Activated CD4-positive, alpha-beta T cell treated with anti-CD3 and anti-CD28 coated beads for 48 hours (primary cell): ENCODE results near the gene ZNHIT2.
"Not testable (repeated sequence)": the region's sequence is repeated elsewhere in the genome, so short reads cannot be mapped to it uniquely, and the experiment has no call there.

Source experiments
- DNase-seq: peaks from one replicate; pipeline ENCODE4 v3.0.0-alpha.2; 2020

The ZNHIT2 gene

DNA sequence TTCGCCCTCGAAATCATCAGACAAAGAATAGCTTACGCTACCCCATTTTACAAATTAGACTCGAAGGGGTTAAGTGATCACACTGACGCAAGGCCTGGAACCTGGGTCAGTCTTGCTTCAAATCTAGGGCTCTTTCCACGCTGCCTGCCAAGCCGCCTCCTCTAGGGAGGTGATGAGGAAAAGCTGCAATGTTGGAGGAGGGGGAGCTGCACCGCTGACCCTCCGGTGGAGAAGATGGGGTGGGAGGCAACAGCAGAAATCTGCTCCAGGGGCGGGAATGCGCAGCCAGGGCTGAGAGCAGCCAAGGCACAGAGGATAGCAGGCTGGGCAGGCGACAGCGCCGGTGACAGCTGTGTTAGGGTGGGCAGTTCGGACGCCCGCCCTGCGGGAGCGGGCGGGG is 16.2 kb upstream of the ZNHIT2 start:
- DNase-seq: no peak

DNA sequence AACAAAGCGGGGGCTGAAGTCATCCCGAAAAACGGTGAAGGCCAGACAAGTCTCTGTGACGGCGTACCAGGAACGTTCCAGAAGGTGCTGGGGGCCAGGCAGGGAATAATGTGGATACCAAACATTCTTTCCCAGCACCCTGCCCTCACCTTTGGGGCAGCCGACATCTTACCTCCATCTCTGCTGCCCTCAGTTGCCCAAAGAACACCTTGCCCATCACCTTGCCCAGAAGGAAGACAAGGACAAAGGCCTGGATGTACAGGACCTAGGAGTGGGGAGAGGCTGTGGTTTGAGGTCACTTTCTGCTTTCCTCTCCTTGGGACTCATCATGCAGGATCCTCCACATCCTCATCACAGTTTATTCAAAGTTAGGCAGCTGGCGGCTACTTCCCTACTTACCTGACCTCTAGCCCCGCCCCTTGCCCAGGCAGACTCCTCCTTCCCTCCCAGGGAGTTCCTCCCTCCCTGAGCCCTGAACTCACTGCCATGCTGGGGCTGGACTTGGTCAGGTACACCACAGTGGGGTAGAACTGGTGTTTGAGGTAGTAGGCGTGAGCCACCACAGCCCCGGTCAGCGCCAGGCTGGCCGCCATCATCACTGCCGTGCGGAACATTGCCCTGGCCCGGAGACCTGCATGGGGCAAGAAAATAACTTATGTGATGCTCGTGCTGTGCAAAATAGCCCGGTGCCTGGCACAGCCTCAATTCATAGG is 15.6 kb upstream of the ZNHIT2 start:
- peak; percentile 85 for DNase-seq

DNA sequence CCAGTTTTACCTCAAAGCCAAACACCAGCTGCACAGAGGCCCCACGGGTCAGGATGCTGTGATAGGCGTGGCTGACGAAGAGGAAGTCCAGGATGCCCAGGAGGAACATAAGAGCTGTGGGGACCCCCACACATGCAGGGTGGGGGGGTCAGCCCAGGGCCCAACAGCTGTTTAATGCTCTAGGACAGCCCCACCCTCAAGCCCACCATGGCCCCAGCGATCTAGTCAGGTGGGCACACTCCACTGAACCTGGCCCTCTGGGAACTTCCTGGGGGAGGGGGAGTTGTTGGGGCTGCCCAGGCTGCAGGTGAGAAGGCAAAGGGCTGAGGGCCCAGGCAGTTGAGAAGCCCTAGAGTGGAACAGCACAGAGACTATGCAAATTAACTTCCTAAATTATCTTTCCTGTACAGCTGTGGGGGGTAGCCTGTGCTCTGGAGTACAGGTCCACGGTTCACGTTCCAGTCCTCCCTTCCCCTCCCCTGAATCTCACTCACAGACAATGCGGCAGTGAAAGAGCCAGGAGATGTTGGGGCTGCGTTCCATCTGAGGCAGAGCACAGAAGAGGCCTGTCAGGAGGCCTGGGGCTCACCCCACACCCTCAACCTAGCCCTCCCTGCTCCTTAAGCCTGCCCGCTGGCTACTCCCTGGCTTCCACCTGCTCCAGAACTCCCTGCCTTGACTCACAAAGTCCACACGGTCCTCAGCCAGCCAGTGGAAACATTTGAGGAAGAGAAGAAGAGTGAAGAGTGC is 14.9 kb upstream of the ZNHIT2 start:
- DNase-seq: no peak

DNA sequence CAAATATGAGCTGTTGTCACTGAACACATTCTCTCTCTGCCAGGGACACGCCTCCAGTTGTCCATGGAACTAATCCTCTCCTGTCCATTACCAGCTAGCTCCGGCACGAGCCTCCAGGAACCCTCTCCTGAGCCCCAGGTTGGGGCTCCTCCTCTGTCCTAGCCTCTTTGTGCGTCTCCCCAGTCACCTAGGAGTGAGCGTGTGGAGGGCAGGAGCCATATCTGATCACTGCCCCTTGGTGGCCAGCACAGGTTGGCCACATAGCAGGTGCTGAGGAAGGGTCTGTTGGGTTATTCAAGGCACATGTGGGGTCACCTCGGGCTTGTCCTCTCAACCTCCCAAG is 14.4 kb upstream of the ZNHIT2 start:
- DNase-seq: no peak

DNA sequence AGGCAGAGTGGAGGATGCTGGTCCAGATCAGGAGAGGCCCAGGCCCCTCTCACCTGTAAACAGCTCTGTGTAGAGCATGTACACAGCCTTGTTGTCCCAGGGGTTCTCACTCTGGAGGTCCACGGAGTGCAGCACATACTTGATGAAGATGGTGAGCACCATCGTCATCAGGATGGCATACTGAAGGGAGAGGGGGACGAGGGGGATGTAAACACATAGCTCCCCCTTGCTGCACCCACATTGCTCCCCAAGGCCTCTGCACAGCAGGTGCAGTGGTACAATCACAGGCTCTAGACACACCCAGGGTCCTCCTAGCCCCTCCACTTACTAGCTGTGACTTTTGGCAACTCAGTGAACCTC is 13.9 kb upstream of the ZNHIT2 start:
- DNase-seq: no peak

DNA sequence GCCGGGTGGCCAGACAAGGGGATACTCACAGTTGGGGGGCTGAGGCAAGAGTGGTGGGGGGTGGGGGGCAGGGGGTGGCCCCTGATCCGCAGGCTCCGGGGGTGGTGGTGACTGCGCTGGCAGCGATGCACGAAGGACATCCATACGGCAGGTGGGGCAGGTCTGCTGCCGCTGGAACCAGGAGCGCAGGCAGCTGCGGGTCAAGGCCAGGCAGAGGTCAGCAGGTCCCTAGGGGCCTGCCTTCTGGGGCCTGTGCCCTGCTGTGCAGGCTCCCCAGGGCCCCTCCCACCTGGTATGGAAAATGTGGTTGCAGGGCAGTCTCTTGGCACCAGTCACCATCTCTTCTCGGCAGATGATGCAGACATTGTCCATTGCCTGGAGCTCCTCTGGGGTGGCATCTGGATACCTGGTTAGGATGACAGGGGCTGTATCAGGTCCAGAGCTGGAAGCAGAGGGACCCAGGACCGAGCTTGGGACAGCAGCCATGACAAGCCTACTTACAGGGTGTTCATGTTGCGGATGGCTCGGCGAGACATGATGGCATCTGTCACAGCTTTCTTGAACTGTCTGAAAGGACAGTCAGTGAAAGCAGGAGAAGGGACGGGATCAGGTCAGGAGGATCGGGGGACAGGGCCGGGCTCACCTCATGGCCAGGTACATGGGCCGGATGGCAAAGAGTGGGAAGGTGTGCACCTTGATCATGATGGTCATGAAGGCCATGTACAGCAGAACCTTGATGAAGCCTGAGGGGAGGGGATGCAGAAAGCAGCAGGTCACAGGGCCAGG is 13.3 kb upstream of the ZNHIT2 start:
- DNase-seq: no peak

DNA sequence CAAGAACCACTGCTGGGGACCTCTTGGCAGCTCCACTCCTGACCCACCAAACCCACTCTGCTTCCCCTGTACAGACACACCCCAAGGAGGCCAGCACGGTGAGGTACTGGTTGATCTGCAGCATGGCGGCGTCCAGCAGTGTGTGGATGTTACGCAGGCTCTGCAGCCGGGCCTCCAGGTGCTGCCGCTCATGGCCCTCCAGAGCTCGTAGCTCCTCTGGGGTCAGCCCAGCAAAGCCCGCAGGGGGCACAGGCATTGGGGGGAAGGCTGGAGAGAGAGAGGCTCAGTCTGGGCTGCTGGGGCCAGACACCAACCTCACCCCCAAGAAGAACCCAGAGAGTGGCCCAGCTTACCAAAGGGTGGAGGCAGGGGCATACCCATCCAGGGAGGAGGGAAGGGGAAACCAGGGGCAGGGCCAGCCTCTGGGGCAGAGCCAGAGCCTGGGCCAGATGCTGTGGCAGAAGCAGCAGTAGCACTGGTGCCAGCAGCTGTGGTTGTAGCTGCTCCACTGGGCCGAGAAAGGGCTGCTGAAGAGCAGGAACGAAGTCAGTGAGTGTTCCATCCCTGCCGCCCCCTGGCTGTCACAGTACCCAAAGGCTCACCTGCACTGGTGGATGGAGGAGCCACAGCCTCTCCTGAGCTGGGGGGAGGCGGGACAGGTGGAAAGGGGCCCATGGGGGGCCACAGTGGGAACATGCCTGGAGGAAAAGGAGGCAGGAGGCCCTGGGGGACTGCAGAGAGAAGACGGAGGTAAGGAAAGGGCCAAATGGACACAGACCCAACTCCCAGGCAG is 12.3 kb upstream of the ZNHIT2 start:
- DNase-seq: no peak

DNA sequence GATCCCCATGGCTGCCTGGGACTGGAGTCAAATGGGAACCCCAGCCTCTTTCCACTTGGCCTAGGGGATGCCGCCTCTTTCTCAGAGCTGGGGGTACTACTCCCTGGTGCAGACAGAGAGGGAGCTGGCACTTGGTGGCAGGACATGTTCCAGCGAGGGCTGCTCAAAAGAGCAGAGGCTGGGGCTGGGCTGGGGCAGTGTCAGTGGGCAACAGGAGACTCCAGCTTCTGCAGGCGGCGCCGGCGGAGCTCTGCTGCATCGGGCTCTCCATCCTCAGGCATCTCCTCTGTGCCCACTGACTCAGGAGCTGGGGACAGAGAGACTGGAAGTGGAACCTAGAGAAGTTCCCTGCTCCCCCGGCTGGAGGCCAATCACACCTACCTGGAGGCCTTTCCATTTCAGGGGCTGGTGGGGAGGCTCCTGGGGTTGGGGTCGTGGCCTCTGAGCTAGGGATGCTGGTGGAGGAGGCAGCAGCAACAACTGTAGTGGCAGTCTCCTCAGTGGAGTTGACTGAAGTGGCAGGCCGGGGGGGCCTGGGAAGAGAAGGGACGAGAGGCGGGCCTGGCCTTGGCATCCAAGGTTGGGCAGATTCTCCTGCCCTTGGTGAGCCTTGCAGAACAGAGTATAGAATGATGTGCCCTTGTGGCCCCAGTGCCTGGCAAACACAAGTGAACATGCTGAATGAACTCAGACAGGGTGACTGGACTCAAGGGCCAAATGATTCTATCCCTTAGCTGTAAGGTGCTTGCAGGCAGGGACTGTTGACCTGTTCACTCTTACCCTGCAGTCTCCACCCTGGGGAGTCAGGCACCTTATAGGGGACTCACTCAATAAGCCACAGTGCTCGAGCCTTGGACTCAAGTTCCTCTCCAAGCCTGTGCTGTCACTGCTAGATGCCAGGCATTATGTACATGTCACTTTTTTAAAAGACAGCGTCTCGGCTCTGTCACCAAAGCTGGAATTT is 11.0 kb upstream of the ZNHIT2 start:
- DNase-seq: no peak

DNA sequence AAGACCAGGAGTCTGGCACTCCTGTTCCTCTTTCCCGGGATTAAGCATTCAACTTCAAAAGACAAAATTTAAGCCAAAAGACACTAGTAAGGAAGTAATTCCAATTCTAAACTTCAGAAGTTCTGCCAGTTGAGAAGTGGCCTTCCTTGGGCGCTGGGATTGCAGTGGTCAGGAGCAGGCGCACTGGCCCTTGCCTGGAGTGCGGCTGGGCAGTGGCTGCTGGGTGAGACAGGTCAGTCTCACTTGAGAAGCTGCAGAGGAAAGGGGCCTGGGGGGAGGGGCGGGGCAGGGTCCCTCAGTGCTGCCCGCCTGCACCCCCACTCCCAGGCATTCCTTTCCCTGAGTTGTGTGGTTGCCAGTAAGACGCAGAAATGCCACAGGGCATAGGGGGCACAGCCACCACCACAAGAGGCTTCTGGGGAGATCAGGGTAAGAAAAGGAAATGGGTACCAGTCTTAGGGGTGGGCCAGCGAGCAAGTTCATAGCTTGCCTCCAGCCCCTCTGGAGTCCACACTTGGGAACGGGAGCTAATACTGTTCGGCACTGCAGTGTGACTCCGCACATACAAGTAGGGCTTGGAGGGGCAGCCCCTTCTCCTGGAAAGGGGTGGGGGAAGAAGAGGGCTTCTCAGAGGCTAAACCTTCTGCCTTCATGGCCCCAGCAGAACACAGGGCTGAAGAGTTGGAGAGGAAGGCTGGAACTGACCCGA is 10.1 kb upstream of the ZNHIT2 start:
- no peak for DNase-seq

DNA sequence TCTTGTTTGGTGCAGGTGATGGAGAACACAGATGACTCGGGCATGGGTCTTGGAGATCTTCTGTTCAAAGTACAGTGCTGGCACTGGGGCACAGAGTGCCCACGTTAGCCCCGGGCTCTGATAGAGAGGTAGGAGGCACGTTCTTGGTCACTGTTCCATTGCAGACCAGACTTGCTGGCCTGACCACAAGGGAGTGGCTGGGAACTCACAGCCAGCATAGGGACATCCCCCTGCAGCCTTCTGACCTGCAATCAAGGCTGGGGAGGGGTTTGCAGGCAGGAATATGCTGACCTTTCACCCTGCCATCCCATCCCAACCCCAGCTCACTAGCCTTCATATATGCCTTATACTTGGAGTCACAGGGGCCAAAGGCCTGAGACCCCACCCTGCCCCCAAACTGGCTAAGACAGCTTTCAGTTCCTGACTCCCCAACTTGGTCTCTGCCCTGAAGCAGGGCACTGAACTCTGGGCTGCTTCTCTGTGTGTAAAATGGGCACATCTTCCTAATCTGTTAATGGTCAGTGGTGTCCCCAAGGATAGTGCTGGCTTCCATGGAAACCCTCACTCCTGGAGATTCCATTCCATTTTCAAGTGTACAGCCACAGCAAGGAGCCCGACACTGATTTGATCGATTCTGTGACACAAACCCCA is 9.2 kb upstream of the ZNHIT2 start:
- no peak for DNase-seq

DNA sequence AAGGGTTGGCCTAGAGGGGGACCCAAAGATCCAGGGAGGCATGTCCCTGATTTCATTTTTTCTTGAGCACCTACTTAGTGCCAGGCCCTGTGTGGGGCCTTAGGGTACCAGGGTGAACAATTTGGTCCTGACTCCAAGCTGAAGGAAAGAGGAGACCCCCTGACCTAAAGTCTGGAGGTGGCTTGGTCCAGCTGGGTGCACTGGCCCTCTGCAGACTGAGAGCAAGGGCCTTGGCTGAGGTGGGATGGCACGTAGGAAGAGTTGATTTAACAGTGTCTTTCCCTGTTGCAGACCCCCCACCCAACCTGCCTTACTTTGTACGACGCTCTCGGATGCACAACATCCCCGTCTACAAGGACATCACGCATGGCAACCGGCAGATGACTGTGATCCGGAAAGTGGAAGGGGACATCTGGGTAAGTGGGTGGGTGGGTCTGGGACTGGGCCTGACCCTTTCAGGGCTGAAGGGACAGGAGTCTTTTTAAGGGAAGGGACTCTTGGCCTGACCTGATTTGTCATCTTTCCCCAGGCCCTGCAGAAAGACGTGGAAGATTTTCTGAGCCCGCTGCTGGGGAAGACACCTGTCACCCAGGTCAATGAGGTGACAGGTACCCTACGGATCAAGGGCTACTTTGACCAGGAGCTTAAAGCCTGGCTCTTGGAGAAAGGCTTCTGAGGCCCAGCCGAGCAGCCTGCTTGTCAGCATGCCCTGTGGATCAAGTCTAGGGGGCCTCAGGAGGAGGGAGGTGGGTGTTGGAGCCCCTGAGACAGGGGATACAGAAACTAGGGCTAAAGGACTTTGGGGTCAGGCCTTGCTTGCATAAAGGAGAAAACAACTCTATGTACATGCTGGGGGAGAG is 7.9 kb upstream of the ZNHIT2 start:
- DNase-seq: no peak

DNA sequence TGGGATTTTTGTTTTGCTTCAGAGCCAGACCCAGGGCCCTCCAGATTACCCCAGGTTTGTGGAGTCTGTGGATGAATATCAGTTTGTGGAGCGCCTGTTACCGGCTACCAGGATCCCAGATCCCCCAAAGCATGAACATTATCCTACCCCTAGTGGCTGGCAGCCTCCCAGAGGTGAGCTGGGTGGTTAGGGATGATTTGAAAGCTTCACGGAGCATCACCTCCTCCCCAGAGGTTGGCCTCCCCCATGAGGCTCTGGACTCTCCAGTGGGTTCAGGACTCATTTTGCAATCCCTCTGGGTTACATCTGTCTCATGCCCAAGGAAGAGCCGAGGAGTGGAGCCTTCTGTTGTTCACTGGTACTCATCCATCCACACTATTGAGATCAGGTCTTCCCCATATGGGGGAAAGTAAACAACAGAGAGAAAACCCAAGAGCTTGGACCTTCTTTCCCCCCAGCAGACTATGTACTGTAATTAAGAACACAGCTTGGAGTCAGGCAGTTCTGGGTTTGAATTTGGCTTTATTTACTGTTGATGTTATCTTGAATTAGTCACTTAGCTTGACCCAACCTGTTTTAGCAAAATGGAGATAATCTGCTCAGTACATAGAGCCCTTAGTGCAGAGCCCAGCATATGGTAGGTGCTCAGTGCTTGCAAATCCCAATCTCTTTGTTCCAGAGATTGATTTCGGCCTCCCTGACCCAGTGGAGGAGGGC is 7.1 kb upstream of the ZNHIT2 start:
- no peak for DNase-seq

DNA sequence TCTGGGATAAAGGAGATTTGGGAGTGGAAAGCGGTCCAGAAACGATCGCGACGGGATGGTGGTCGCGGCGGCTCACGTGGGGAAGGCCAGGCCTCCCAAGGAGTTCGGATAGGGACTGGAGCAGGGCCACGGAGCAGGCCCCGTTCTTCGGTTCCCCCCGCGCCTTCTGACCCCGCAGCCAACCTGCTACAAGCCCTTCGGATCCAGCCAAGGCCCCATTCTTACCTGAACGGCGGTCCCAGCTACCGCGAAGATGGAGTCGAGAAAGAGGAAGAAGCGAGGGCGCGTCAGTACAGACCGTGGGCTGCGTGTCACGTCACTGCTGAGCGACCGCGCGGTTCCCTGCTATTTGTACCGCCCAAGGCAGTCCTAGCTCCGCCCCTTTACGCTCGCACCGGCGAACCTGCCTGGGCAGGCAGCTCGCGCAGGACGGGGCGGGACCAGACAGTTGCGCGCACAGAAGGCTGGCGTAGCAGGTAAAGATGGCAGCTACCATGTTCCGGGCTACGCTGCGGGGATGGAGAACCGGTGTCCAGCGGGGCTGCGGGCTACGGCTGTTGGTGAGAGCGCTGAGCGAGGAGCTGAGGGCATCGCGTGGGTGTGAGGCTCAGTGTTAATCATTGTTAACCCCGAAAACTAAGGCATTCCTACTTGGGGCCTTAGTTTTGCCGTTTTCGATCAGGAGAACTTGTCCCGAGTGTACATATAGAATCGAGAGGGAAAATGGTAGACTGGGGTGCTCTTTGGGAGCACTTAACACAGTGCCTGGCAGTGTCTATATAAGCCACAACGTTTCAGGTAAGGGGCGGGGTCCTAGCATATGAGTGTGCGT is 4.6 kb upstream of the ZNHIT2 start, which contains the start of the genes FAU and MRPL49:
TSS of gene FAU (minus strand) at position 270 of the 832 bp plus-strand sequence. CDS start 321 bp downstream, outside the sequence.
TSS of gene MRPL49 (plus strand) at position 457 of the 832 bp plus-strand sequence. CDS start at position 483, 26 bp downstream.
- peak; percentile 100 for DNase-seq

DNA sequence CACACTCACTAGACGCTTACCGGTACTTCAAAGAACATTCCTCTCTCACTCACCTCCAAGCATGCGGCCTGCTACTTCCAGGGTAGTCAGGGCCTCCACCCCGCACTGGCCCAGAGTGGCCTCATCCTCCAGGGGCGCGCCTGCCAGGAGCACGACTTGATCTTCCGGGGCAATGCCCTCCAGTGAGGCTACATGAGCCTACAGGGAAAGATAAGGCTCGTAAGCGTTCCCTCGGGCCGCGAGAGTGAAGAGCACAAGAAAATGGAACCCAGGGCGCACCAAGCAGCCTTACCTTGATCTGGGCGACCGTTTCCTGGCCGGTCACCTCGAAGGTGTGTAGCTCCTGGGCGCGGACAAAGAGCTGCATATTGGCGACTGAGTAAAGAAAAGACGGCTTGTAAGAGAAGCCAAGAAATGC is 4.0 kb upstream of the ZNHIT2 start:
- peak; percentile 51 for DNase-seq

DNA sequence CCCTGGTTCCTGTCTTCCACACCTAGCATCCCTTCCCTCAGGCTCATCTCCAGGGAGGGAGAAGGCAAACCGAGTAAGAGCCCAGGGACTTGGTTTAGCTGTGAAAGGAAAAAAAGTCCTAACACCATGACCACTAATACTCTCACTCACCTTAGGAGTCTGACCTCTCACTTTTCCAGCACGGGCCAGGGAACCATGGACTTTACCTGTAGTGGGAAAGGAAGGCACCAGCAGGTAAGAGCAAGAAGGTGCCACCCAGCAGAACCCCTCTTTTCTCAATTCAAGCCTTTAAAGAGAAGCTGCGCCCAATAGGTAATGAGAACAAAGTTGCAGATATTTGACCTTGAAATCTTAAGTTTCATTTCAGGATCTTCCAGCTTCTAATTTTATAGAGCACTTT is 3.3 kb upstream of the ZNHIT2 start:
- DNase-seq: no peak

DNA sequence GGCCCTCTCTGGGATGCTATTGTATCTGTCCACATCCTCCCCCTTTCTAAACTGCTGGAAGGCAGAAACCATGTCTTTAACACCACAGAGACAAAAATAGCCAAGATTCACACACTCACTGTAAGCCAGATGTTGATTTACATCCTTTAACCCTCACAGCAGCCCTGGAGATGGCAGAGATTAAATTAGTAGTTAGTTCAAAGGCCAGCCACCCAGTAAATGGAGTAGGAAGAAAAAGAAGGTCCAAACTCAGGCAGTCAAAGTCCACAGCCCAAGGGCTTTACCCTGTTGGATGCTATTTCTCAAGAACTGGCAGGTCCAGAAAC is 2.1 kb upstream of the ZNHIT2 start:
- DNase-seq: no peak

DNA sequence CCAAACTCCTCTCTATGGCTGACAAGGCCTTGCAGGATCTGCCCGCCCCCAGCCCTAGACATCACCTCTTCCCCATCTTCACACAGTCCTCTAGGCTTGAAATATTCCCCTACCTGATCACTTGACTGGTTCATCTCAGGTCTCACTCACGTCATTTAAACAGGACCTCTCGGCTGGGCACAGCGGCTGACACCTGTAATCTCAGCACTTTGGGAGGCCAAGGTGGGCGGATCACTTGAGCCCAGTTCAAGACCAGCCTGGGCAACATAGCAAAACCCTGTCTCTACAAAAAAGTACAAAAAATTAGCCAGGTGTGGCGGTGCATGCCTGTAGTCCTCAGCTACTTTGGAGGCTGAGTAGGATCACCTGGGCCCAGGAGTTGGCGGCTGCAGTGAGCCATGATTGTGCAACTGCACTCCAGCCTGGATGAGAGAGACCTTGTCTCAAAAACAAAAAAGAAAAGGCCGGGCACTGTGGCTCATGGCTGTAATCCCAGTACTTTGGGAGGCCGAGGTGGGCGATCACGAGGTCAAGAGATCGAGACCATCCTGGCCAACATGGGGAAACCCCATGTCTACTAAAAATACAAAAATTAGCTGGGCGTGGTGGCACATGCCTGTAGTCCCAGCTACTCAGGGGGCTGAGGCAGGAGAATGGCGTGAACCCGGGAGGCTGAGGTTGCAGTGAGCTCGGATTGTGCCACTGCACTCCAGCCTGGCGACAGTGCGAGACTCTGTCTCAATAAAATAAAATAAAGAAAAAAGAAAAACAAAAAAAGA is 1.6 kb upstream of the ZNHIT2 start:
- not testable (repeated sequence) for DNase-seq
